VCaP (cell line): ENCODE data around the gene APOBEC3G.

Experiments used
- H3K27ac ChIP-seq: fragments of 450-650 bp; 2 replicates; pipeline ENCODE4 v1.5.1; 2017
- CTCF ChIP-seq: fragments of 450-650 bp; conservative IDR thresholded peaks from 2 replicates; pipeline ENCODE4 v1.5.1; 2017; ENCODE audit warnings: mild to moderate bottlenecking, moderate library complexity

APOBEC3G gene

GRCh38 chr22:39091126-39092081, 14.3 kb downstream of the APOBEC3G start:
- no peak overlapping the region for H3K27ac ChIP-seq
- TF ChIP-seq CTCF = no peak

- TF ChIP-seq CTCF = no peak
- no peak overlapping the region for H3K27ac ChIP-seq
Measured at GRCh38 chr22:39092111-39092862, 15.2 kb downstream of the APOBEC3G start.

GRCh38 chr22:39094717-39095389, 17.8 kb downstream of the APOBEC3G start:
- TF ChIP-seq CTCF = no peak
- no peak overlapping the region for H3K27ac ChIP-seq

- TF ChIP-seq CTCF = no peak
- H3K27ac ChIP-seq = no peak overlapping the region
Measured at GRCh38 chr22:39095971-39096370, 18.9 kb downstream of the APOBEC3G start.

- TF ChIP-seq CTCF = no peak
- no peak within 1 kb of the TSS for H3K27ac ChIP-seq
Measured at GRCh38 chr22:39097098-39098020, 20.3 kb downstream of the APOBEC3G start, which contains the start of gene APOBEC3H. Gene APOBEC3H (plus strand): TSS chr22:39097244. CDS start chr22:39100279, 3,035 bp downstream.

GRCh38 chr22:39098026-39098425, 21.0 kb downstream of the APOBEC3G start:
- H3K27ac ChIP-seq = no peak overlapping the region
- TF ChIP-seq CTCF = no peak
